NCI-H510A (cell line): Measurements from ENCODE around the gene TMC8.
A peak's percentile ranks its signal among the peaks of the same experiment; 100 is the strongest.
"Not testable (repeated sequence)": the region's sequence is repeated elsewhere in the genome, so short reads cannot be mapped to it uniquely, and the experiment has no call there.

Experiments used
- DNase-seq: peaks from one replicate; lab custom pipeline; 2025; lab: John Stamatoyannopoulos, UW

TMC8 gene

DNA sequence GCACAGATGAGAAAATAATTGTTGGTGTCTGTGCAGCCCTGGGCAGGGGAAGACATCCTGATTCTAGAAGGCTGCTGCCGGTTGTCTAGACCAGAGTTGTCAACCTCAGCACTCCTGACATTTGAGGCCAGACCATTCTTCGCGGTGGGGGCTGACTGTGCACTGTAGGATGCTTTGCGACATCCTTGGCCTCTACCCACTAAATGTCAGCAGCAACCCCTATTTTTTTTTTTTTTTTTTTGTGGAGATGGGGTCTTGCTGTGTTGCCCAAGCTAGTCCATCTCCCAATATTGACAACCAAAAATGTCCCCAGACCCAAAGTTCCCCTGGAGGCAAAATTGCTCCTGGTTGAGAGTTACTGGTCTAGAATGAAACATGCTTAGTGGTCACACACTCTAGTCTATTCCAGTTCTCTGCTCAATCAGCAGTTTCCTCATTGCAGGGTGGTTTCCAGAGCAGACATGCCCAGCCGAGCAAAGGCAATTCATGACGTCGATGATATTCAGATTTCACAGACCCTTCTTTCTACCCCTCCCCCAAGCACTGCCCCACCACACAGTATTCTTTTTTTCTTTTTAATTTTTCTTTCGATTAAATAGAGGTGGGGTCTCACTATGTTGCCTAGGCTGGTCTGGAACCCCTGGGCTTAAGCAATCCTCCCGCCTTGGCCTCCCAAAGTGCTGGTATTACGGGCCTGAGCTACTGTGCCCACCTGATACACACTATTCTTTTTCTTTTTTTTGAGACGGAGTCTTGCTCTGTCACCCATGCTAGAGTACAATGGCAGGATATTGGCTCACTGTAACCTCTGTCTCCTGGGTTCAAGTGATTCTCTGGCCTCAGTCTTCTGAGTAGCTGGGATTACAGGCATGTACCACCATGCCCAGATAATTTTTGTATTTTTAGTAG, 24.6 kb downstream of the TMC8 start:
- no peak for DNase-seq

DNA sequence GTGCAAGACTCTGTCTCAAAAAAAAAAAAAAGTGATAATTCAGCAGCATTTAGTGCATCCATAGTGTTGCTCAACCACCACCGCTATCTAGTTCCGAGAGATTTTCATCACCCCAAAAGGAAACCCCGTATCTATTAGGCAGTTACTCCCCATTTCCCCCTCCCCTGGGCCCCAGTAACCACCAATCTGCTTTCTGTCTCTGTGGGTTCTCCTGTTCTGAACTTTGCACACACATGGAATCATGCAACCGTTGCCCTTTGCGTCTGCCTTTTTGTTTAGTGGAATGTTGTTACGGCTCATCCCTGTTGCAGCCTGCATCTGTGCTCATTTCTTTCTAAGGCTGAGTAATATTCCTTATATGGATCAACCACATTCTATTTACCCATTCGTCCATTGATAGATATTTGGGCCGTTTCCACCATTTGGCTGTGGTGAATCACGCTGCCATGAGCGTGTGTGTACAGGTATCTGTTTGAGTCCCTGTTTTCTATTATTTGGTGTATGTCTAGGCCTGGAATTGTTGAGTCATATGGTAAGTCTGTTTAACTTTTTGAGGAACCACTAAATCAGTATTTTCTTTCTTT, 29.1 kb downstream of the TMC8 start:
- DNase-seq, result no peak

GRCh38 chr17:78163881-78164747, 33.5 kb downstream of the TMC8 start:
- DNase-seq, result no peak

- no peak for DNase-seq
These were observed 34.4 kb downstream of the TMC8 start for GRCh38 chr17:78164748-78165607.

GRCh38 chr17:78166416-78166815, 35.8 kb downstream of the TMC8 start:
- DNase-seq, result peak; percentile 52

DNA sequence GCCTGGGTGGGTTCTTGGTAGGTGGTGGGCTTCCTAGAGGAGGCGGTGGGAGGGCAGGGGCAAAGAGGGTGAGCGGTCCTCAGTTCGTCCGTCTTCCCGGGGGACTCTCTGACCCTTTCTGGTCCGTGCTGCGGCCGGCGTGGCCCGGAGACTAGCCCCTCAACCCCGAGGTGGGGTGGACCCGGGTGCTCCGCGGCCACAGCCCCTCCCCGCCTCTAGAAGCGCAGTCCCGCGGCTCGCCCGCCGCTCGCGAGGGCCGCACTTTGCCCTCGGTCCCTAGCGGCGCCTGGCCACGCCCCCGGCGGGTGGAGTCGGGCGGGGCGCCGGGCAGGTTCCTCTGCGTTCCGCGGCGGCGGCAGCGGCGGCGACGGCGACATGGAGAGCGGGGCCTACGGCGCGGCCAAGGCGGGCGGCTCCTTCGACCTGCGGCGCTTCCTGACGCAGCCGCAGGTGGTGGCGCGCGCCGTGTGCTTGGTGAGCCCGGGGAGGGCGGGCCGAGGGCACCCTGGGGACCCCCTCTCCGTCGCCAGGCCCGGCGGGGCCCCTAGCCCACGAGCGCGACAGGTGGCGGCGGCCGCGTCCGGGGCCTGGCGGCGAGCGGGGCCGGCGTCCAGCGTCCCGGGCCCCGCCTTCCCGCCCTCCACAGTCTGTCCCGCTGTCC, 37.8 kb downstream of the TMC8 start, which contains the start of gene SYNGR2:
TSS of gene SYNGR2 (plus strand) at position 340 of the 661 bp plus-strand sequence. CDS start at position 376, 36 bp downstream.
- DNase-seq, result peak; percentile 84

- peak; percentile 65 for DNase-seq
These were observed 38.6 kb downstream of the TMC8 start for GRCh38 chr17:78168903-78169793.

GRCh38 chr17:78170692-78171590, 40.4 kb downstream of the TMC8 start:
- DNase-seq, result no peak

GRCh38 chr17:78171591-78172248, 41.1 kb downstream of the TMC8 start:
- not testable (repeated sequence) for DNase-seq

DNA sequence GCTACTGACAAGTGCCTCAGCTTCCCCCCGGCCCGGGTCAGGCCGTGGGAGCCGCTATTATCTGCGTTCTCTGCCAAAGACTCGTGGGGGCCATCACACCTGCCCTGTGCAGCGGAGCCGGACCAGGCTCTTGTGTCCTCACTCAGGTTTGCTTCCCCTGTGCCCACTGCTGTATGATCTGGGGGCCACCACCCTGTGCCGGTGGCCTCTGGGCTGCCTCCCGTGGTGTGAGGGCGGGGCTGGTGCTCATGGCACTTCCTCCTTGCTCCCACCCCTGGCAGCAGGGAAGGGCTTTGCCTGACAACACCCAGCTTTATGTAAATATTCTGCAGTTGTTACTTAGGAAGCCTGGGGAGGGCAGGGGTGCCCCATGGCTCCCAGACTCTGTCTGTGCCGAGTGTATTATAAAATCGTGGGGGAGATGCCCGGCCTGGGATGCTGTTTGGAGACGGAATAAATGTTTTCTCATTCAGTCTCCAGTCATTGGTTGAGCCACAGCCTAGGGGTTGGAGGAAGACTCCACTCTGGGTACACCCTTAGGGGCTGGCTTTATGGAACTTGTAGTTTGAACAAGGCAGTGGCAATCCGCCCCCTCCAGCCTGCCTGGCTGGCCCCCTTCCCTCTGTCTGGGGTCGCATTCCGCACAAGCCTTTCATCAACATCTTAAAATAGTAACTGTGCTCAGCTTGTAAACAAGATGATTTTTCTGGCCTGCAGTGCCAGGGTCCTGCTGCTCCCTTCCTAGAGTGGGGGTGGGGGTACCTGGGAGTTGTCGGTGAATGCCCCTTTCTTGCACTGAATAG, 41.9 kb downstream of the TMC8 start:
- DNase-seq, result peak; percentile 31

- no peak for DNase-seq
These were observed 42.6 kb downstream of the TMC8 start for GRCh38 chr17:78173097-78173715.

DNA sequence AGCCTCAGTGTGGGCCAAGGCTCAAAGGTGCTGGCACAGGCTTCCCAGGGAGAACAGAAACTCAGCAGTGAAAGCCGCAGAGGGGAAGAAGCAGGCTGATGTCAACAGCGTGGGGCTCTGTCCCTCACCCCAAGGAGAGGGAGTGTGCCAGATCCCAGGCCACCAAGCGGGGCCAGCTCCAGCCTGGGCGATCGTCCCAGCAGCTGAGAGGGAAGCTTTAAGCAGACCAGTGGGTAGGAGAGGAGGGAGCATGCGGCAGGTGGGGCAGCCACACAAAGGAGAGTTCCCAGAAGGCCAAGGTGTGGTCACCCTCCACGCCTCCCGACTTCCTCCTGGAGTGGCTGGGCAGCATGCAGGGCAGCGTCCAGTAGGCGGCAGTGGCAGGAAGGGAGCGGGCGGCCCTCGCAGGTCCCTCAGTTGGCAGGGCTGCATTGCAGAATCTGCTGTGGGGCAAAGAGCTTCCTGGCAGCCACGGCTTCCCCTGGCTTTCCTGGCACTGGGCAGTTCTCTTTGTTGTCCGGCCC, 43.8 kb downstream of the TMC8 start:
- no peak for DNase-seq

- DNase-seq, result peak; percentile 62
These were observed 44.5 kb downstream of the TMC8 start for GRCh38 chr17:78174870-78175642.

- no peak for DNase-seq
These were observed 45.0 kb downstream of the TMC8 start for GRCh38 chr17:78175643-78175981.

GRCh38 chr17:78176548-78177025, 46.0 kb downstream of the TMC8 start:
- no peak for DNase-seq

- DNase-seq, result no peak
These were observed 48.8 kb downstream of the TMC8 start for GRCh38 chr17:78179372-78179771.
